Measurements from ENCODE around the gene CKMT1A.
"Not testable (repeated sequence)": the region's sequence is repeated elsewhere in the genome, so short reads cannot be mapped to it uniquely, and the experiment has no call there.

Gene CKMT1A

GRCh38 chr15:43693148-43694022 lies at the start of gene CKMT1A:
Gene CKMT1A, plus strand, starts transcription at chr15:43693859. Its CDS starts 192 bp downstream, at chr15:43694051.
- not testable (repeated sequence) for H3K4me2 ChIP-seq, H4K20me1 ChIP-seq, H3K36me3 ChIP-seq, H3K27ac ChIP-seq, H3K9me3 ChIP-seq, H3K4me1 ChIP-seq, H3K4me3 ChIP-seq, H3K9ac ChIP-seq, H3K27me3 ChIP-seq

DNA sequence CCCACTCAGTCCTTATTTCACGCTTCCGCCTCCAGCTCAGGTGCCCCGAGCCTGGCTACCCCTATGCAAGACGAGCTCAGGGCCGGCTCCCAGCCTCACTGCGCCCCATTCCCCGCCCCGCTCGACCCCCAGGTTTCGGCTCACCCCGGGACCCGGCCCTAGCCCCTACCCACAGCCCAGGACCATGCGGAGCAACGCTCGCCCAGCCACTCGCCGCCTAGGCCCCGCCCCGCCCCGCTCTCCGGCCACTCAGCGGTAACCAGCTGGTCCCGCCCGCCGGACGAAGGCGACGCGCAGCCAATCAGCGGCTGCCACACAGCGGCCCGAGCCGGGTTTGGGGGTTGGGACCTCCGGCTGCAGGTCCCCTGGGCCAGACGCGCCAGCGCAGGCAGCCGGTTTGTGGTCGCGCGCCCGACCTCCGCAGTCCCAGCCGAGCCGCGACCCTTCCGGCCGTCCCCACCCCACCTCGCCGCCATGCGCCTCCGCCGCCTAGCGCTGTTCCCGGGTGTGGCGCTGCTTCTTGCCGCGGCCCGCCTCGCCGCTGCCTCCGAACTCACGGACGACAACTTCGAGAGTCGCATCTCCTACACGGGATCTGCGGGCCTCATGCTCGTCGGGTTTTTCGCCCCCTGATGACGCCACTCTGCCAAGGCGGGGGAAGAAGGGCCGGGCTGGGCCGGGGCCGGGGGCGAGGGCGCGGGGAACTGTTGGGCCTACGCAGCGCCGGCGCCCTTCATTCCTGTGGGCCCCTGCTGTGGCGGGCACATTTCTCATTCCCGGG lies 44.8 kb upstream of the CKMT1A start, which contains the start of gene CATSPER2:
Gene CATSPER2 (minus strand): TSS at position 196 of the 781 bp plus-strand sequence. CDS start 783 bp downstream, outside the sequence.
- Histone ChIP-seq H3K4me1 (no peaks in the 10 kb centered on the region), H3K36me3 (peaks cover 43% of the 10 kb centered on the region; the same call in 1 of the 2 replicates), H3K4me2 (no peak within 1 kb of the TSS), H3K9me3 (no peaks in the 10 kb centered on the region), H3K27ac (no peak within 1 kb of the TSS), H3K9ac (no peak within 1 kb of the TSS), H4K20me1 (no peaks in the 10 kb centered on the region), H3K27me3 (no peaks in the 10 kb centered on the region), H3K4me3 (no peak within 1 kb of the TSS)
- no peak for TF ChIP-seq Cebpa-rat (IDR thresholded peaks at IDR 0.05)

- not testable (repeated sequence) for H3K4me1 ChIP-seq, H4K20me1 ChIP-seq, H3K27ac ChIP-seq, H3K9ac ChIP-seq, H3K27me3 ChIP-seq, H3K4me3 ChIP-seq, H3K4me2 ChIP-seq, H3K9me3 ChIP-seq
- H3K36me3 ChIP-seq, result peaks cover 43% of the 10 kb centered on the region; the same call in 1 of the 2 replicates
Measured at GRCh38 chr15:43649430-43649926, 44.2 kb upstream of the CKMT1A start.

DNA sequence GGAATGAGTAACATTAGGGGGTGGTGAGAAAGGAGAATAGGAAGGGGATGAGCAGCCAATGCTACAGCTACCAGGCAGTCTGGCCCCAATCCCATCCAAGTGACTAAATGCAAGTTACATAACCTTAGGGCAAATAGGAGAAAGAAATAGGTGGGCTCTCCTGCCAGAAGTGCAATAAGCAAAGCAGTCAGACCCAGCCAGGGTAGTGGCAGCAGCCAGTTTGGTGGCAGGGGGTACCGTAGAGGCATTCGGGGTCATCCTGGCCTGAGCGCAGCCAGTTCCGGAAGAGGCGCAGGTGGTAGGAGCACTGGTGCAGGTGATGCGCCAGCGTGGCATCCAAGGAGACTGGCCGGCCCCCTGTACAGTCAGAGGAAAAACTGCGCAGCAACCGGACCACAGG lies 33.9 kb upstream of the CKMT1A start:
- H3K27me3 ChIP-seq, H3K9ac ChIP-seq, H3K36me3 ChIP-seq, H3K4me2 ChIP-seq, H4K20me1 ChIP-seq, H3K4me3 ChIP-seq, H3K4me1 ChIP-seq, H3K9me3 ChIP-seq, H3K27ac ChIP-seq: not testable (repeated sequence)

GRCh38 chr15:43662293-43662692 lies 31.4 kb upstream of the CKMT1A start:
- not testable (repeated sequence) for H3K27me3 ChIP-seq, H3K4me2 ChIP-seq, H3K4me1 ChIP-seq, H3K27ac ChIP-seq, H3K4me3 ChIP-seq, H3K9me3 ChIP-seq, H3K9ac ChIP-seq, H3K36me3 ChIP-seq, H4K20me1 ChIP-seq

- not testable (repeated sequence) for H4K20me1 ChIP-seq, H3K36me3 ChIP-seq, H3K4me3 ChIP-seq, H3K27me3 ChIP-seq, H3K4me2 ChIP-seq, H3K27ac ChIP-seq, H3K9me3 ChIP-seq, H3K4me1 ChIP-seq, H3K9ac ChIP-seq
Measured at GRCh38 chr15:43663333-43663732, 30.3 kb upstream of the CKMT1A start.

DNA sequence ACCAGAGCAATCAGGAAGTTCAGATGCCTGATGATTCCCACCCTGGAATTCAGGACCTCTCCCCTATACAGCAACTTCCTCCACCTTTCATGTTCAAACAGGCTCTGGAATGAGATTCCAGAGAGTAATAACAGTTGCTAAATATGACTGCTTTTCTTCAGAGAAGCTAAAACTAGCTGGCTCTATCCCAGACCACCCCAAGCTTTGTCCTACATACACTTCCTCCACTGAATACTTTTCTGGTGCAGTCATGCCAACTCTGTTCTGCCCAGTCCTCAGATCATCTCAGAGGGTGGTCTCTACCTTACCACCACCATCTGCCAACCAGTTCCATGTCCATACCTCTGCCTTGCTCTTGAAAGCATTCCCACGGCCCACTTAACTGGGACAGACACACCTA lies 27.5 kb upstream of the CKMT1A start:
- H3K4me1 ChIP-seq, H3K36me3 ChIP-seq, H3K27me3 ChIP-seq, H4K20me1 ChIP-seq, H3K4me3 ChIP-seq, H3K4me2 ChIP-seq, H3K9ac ChIP-seq, H3K9me3 ChIP-seq, H3K27ac ChIP-seq: not testable (repeated sequence)

GRCh38 chr15:43674175-43674574 lies 19.5 kb upstream of the CKMT1A start:
- H3K9me3 ChIP-seq, H3K4me1 ChIP-seq, H3K4me2 ChIP-seq, H3K27me3 ChIP-seq, H3K27ac ChIP-seq, H3K4me3 ChIP-seq, H3K36me3 ChIP-seq, H4K20me1 ChIP-seq, H3K9ac ChIP-seq: not testable (repeated sequence)

DNA sequence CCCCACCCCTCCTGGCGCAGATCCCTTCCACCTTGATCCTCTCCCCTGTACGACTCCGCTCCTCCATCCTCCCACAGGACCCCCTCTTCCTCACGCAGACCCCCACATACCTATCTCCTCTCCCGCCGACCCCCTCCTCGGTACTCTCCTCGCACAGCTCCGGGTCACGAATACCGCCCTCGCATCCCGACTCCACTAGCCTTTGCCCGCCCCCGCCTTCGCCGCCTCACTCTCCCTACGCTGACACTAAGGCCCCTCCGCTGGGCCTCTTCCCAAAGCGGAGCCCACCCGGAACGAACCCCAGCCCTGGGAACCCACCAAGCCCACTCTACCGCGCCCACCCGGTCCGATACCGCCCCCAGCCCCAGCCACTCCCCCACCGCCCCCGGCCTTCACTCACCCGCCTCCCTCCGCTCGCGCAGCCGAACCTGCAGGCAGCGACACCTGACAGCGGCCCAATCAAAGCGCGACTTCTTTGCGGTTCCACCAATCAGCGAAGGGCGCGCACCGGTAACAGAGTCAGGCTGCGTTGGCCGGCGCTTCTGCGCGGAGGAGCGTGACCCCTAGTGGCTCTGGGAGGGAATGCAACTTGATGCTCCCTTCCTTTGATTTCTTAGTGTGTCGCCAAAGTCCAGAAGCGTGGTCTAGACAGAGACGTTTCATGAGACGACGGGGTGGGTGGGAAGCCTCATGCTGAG lies 3.9 kb upstream of the CKMT1A start:
- H3K36me3 ChIP-seq, H3K4me1 ChIP-seq, H3K9me3 ChIP-seq, H3K27ac ChIP-seq, H3K4me2 ChIP-seq, H3K27me3 ChIP-seq, H3K9ac ChIP-seq, H4K20me1 ChIP-seq, H3K4me3 ChIP-seq: not testable (repeated sequence)

GRCh38 chr15:43692679-43693078 lies 980 bp upstream of the CKMT1A start:
- not testable (repeated sequence) for H3K9ac ChIP-seq, H3K4me1 ChIP-seq, H3K9me3 ChIP-seq, H3K27me3 ChIP-seq, H4K20me1 ChIP-seq, H3K4me2 ChIP-seq, H3K4me3 ChIP-seq, H3K36me3 ChIP-seq, H3K27ac ChIP-seq

Measured in BLaER1 (cell line).